Stimulated activated CD4-positive, alpha-beta T cell treated with anti-CD3 and anti-CD28 coated beads, Interleukin-1b, Interleukin-23, amount 100 ng/mL, for 48 hours (primary cell): ENCODE measurements around the gene SLC38A9.
A peak's percentile ranks its signal among the peaks of the same experiment; 100 is the strongest.
"Not testable (repeated sequence)": the region's sequence is repeated elsewhere in the genome, so short reads cannot be mapped to it uniquely, and the experiment has no call there.

Experiments
- DNase-seq: peaks from one replicate; pipeline ENCODE4 v3.0.0-alpha.2; 2020

The SLC38A9 gene, protein sequence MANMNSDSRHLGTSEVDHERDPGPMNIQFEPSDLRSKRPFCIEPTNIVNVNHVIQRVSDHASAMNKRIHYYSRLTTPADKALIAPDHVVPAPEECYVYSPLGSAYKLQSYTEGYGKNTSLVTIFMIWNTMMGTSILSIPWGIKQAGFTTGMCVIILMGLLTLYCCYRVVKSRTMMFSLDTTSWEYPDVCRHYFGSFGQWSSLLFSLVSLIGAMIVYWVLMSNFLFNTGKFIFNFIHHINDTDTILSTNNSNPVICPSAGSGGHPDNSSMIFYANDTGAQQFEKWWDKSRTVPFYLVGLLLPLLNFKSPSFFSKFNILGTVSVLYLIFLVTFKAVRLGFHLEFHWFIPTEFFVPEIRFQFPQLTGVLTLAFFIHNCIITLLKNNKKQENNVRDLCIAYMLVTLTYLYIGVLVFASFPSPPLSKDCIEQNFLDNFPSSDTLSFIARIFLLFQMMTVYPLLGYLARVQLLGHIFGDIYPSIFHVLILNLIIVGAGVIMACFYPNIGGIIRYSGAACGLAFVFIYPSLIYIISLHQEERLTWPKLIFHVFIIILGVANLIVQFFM

DNA sequence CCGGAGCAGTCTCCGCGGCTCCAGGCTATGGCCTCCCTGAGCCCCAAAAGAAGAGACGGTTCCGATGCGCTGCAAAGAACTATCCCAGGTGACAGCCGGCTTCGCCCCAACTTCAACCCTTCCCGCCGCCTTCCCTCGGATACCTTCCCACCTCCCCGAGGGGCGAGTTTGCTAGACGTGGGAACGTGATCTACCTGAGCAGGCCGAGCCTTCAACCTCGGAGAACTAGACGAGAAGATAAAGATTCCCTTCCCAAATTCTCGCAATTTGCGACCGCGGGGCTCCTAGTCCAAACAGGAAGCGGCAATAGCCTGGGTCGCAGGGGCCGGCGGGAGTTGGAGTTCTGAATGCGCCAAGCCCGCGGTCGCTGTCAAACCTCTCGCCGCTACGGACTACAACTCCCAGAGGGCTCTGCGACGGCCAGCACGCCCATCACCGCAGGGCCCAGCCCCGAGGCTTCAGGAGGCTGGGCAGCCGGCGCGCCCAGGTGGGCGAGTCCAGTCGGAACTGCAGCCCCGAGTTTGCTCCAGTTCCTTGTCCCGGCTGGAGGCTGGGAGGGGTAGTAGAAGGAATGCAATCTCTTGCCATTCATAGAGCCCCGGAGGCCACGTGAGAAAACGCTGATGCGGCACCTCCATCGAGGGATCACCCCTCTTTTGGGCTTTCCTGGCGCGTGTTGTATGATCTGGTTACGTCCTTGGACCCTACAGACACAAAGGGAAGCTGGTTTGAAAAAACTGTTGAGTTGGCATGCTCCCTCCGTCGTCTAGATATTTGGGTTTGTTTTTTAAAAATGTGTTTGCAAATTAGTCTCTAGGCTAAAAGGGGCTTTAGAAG, at the start of gene SLC38A9:
Gene SLC38A9, minus strand, starts transcription at position 302 of the 837 bp plus-strand sequence. CDS start 14,366 bp downstream, outside the sequence.
- peak; percentile 93 for DNase-seq

DNA sequence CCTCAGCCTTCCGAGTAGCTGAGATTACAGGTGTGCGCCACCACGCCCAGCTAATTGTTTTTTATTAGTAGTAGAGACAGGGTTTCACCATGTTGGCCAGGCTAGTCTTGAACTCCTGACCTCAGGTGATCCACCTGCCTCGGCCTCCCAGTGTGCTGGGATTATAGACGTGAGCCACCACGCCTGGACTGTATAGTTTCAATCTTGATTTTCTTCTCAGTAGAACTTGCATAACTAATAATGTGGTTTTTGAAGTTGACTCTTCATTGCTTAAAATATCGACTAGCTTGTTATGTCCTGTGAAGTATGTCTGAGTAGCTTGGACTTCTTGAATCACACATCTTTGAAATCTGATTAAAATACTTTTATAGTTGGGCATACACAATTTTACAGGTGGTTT, 49.6 kb upstream of the SLC38A9 start:
- DNase-seq, result not testable (repeated sequence)

DNA sequence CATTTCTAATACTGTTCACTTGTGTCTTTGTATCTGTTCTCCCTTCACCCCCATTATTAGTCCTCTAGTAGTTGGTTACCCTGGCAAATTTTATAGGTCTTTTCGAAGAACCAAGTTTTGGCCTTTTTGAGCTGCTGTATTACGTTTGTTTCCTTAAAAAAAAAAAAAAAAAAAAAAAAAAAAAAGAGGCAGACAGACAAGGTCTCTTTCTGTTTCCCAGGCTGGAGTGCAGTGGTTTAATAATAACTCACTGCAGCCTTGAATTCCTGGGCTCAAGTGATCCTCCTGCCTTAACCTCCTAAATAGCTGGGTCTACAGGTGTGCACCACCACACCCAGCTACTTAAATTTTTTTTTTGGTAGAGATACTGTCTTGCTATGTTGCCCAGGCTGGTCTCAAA, 46.6 kb upstream of the SLC38A9 start:
- no peak for DNase-seq

DNA sequence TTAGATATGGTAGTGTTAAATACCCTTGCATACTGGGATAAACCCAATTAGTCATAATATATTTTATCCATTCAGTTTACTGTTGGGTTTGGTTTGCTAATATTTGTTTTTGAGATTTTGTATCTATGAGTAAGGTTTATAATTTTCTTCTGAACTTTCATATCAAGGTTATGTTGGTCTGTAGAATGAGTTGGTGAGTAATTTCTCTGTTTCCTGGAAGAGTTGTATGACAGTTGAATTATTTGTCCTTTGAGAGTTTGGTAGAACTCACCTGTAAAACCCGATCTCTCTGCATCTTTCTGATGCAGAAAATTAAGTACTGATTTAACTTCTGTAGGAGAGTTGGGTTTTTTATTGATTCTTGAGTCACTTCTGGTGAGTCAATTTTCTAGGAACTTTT, 46.1 kb upstream of the SLC38A9 start:
- no peak for DNase-seq

DNA sequence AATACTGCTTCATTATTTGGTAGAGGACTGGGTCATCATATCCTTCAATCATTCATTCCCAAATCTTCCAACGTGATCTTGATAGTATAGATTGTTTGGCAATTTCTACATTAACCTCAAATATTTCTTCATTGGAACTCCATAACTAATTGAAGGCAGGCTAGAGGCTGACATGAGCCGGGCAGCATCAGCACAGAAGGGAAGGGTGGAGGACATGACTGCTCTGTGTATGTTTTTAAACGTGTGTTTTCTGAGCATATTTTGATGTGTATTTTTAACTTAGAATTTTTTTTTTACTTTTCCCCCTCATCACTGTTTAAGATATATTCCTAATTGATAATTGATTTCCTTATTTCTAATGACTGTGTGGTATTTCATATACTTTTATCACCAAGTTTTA, 38.4 kb upstream of the SLC38A9 start:
- no peak for DNase-seq

DNA sequence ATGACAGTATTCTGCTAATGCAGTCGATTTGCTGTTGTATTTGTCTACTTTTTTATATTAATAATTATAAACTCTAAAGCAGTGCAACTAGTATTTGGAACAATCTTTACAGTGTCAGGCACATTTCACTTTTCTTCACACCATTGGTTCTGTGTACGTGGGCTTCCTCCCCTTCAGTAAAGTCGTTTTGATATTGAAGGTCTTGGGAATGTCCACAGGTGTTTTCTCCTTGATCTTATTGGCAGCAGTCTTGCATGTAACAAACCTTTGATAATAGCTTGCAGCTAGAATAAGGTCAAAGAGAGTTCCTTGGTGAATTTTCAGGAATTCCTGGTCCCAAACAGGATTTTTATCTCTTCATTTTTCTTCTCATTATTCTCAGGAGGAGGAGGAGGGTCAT, 37.9 kb upstream of the SLC38A9 start:
- DNase-seq, result no peak

DNA sequence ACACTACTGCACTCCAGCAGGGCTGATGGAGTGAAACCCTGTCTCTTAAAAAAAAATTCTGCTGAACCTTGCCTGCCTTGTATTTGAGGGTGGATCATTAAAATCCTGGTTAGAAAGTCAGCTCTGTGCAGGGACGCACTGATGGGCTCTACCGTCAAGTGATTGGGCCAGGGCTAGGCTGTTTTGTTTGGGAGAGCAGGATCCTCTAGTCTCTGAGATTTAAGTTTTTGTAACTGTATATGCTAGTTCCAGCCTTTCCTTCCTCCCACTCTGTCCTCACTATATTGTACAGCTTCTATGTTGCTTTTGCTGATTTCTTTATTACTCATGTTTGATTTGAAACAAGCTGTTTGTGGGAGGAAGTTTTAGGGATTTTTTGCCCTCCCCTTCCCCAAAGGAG, 37.3 kb upstream of the SLC38A9 start:
- DNase-seq, result no peak

DNA sequence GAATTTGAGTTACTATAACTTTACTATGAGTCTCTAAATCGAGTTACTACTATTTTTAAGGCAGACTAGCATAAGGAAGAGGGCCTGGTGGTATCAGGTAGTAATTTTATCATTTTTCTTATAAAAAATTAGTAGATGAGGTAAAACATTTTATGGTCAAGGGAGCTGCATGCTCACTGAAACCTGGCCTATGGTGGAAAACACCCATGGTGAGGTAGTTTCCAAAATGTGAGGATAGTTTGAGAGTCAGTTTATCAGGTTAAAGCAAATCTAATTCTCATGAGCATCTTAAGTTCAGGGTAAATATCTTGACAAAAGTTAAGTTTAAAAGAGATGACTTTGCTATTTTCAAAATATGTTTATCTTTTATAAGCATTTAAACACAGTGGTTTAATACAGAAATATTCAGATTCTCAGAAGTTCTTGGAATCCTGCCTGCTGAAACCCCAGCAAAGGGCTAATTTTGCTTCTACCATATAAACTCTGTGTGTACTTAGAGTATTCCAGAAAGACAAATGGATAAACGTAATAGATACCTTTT, 35.7 kb upstream of the SLC38A9 start:
- DNase-seq, result no peak

DNA sequence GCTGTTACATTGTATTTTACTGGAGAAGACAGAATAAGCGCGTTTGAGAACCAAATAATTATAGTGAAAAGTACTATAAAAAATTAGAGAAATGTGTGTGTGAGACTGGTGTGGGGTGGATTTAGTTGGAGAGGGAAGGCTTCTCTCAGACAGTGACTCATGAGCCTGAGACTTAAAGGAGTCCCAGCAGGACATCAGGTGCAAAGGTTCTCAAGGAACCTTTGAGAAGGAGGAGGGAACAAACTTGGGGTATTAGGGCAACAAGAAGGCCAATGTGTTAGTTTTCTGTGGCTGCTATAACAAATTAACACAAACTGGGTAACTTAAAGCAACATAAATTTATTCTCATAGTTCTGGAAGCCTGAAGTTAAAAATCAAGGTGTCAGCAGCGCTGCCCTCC, 30.7 kb upstream of the SLC38A9 start:
- DNase-seq, result no peak

DNA sequence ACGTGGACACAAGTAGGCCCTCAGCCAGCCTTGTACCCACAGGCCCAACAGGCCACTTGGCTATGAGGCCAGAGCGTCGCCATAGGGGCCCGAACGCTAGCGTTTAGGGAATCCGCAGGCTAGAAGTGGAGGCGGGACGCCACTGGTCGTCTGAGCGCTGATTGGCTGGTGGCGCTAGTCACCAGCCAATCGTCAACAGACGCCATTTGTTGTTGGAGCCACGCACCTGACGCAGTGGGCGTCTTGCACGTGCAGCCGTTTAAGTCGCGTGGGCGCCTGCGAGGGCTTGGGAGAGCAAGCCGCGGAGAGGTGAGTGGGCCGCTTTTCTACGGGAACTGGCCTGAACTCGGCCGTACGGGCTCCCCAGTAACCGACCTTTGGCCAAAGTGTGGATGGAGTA, 25.7 kb upstream of the SLC38A9 start, which contains the start of gene DDX4:
Gene DDX4, plus strand, starts transcription at position 269 of the 400 bp plus-strand sequence. CDS start 903 bp downstream, outside the sequence.
- DNase-seq, result no peak

DNA sequence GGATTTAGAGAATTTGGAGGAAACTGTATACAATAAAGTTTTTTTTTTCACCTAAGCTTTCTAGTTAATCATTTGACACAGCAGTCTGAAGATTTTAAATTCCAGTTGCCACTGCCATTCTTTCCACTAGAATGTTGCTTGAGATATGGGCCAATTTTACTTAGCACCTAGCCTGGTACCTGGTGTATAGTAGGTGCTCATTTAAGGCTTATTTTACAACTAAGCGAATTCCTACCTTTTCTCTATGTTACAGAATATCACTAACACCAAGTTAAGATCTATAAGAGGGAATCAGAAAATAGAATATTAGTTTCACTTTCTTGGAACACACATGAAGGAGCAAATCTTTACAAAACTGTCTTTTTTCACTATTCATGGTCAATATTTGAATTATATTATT, 22.5 kb upstream of the SLC38A9 start:
- no peak for DNase-seq

DNA sequence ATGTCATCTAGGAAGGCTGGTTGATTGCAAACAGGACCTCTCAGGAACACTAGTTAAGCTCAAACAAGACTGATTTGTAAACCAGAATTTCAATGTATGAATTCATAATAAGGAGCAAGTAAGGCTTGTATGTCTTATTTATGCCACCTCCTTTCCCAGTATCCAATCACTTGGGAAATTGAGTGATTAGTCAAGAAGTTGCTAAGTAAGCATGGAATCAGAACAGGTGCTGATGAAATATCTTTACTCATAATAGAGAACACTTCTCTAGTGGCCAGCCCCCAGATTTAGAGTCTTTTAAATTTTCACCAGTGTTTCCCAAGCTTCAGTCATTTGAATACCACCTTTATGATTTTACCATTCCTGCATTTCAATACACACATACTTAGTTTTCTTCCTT, 20.5 kb upstream of the SLC38A9 start:
- no peak for DNase-seq

DNA sequence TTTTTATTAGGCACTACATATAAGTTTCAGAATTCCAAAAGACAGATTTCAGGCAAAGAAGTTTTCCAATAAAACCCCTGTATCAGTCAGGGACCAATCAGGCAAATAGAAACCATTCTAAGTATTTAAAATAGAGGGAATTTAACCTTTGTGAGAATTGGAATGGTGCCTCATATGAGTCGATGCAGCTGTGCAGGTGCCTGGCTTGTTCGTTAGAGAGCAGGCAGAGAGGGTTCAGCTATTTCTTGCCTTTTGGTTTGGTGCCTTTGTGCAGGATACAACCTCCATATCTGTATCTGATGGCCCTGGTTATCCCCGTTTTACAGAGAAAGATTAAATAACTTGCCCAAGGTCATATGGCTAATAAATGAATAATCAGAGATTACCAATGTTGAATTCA, 19.7 kb upstream of the SLC38A9 start:
- no peak for DNase-seq

DNA sequence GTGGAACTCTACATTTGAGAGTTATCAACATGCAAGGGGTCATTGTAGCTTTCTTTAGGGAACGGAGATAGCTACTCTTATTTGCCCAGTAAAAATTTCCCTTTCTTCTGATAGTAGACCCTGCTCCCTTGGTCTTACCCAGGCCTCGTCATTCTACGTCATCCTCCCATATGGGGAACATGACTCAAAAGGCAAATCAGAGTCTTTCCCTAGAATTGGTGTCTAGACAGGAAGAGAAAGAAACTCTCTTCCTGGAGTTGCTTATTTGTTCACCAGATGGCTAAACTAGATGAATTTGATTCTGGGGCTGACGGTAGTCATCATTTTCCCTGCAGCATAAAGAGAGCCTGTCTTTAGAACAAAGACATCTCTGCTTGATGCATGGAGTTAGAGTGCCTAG, 12.2 kb upstream of the SLC38A9 start:
- DNase-seq, result no peak

DNA sequence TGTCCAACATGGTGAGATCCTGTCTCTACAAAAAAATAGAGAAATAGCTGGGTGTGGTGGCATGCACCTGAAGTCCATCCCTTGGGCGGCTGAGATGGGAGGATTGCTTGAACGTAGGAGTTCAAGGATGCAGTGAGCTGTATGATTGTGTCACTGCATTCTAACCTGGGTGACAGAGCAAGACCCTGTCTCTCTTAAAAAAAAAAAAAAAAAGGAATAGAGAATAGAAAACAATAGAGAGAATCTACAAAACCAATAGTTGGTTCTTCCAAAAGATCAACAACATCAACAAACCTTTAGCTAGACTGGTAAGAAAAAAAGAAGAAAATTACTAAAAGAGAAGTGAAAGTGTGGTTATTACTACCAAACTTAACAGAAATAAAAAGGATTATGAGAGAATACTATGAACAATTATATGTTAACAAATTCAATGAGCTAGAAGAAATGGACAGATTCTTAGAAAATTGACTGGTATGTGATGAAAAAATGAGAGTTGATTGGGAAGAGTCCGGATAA, 8.1 kb upstream of the SLC38A9 start:
- no peak for DNase-seq

DNA sequence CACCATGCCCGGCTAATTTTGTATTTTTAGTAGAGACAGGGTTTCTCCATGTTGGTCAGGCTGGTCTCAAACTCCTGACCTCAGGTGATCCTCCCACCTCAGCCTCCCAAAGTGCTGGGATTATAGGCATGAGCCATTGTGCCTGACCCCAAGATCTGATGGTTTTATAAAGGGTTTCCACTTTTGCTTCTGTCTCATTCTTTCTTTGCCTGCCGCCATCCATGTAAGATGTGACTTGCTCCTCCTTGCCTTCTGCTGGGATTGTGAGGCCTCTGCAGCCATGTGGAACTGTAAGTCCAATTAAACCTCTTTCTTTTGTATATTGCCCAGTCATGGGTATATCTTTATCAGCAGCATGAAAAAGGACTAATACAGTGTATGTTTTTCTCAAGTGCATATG, 6.9 kb upstream of the SLC38A9 start:
- not testable (repeated sequence) for DNase-seq

DNA sequence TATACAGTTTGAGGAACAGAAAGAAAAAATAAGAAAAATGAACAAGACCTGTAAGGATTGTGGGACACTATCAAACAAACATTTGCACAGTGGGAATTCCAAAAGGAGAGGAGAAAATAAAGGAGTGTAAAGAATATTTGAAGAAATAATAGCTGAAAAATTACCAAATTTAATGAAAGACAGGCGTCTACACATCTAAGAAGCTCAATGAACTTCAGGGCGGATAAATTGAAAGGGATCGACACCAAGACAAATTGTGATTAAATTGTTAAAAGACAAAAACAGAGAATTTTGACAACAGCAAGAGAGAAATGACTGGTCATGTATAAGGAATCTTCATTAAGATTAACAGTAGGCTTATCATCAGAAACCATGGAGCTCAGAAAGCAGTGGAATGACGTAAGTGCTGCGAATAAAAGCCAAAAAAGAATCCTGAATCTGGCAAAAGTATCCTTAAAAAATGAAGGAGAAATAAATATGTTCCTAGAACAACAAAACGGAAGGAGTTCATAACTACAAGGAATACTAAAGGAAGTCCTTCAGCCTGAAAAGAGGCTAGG, 3.5 kb upstream of the SLC38A9 start:
- DNase-seq, result no peak

DNA sequence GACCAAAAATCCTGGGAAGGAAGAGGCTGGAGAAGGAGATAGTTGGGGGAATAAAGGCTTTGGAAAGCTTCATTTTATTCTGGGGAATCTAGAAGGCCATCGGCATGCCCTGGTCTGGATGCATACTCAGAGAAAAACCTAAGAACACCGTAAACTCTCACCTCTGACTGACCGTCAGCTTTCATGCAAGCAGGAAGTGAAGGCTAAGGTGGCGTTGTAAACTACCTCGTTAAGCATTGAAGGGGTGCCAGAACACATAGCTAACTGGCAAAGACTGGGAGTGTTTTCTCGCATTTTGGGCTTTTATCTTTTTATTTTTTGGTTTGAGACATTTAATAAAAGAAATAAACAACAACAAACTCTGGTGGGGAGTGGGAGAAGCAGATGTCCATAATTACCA, 2.6 kb upstream of the SLC38A9 start:
- no peak for DNase-seq

DNA sequence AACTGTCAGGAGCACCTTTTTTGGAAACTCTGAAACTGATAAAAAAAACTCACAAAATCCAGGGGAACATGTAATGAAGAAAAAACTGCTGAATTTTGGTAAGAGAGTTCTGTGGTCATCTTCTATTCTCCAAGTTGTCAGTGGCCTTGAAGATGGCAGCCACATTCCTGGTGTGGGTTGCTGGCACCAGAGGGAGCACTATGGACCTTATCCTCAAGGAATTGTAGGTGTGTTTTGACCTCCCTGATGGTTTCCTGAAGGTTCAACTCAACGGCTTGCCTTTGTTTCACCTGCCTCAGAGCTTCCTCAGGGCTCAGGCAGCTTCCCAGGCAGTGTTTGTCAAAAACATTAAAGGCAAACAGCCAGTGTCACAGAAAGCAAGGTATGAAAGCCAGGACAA, 2.2 kb upstream of the SLC38A9 start:
- DNase-seq, result no peak

DNA sequence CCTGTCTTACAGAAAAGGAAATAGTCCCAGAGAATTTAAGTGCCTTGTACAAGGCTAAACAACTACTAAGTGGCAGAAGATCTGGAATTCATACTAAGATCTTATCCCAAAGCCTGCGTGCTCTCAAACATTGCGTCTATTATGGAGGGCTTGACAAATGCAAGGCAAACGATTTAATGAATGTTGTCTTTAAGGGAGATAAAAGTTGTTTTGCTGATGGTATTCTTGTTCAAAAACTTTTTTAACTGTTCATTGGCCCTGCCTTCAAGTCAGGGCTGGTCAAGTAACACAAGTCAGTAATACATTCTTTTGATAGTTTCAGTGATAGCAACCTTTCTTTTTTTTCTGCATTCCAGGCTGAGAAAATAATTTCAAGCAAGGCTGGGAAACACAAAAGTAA, 1.7 kb upstream of the SLC38A9 start:
- DNase-seq, result no peak

DNA sequence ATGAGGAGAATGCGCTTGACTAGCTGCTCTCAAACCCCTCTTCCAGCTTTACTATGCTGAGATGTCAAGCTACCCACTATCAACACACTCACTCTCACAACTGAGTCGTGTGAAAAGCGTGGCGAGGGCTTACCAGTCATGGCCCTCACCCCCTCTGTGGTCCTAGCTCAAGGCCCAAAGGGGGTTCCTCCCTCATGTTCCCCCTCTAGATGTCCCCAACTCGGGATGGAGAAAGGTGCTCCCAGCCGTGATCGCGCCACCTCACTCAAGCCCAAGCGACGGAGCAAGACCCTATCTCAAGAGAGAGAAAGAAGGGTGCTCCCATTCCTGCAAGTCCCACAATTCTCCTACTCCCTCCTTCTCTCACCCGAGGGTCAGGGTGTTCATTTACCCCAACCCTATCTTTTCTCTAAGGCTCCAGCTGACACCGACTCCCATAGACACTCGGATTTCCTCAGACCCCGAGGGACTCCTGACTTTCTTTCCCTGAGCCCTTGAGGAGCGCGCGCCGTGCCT, 559 bp downstream of the SLC38A9 start:
- no peak for DNase-seq

DNA sequence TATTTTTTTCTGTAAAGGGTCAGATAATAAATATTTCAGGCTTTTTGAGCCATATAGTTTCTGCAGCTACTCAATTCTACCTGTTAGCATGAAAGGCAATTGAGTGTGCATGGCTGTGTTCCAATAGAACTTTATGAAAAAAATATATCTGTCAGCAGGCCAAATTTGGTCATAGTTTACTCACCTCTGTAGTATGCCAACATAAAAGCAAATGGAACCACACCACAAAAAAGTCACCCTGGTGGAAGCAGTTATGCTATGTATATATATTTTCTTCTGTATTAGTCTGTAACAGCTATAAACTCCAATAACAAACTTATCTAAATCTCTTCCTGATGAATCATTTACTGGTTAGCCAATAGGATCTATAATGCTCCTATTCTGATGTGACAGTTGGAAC, 3.4 kb downstream of the SLC38A9 start:
- no peak for DNase-seq

DNA sequence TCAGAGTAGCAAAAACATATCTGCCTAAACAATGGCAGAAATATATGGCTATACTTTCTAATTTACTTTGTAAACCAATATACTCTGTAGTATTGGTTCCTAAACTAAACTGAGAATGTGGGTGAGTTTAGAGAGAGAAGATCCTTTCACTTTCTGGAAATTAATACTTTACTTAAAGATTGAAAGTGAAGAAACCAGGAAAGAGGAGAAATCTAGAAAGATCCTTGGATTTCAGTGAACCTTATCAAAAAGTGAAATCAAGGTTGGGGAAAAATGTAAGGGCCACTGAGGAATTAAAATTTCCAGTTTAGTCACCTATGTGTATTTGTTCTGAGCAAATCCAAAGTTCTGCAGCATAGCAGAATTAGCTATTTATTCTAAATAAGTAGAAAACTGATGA, 5.9 kb downstream of the SLC38A9 start:
- no peak for DNase-seq
